HCT116 (cell line): ENCODE measurements around the gene CSNK1D. TPM values are rescaled to one million over a fixed set of nuclear protein-coding genes. Genes with fewer than 3 reads are reported as not detected.
"Not testable (repeated sequence)": the region's sequence is repeated elsewhere in the genome, so short reads cannot be mapped to it uniquely, and the experiment has no call there.

ENCODE experiments used
- ATAC-seq: fragments of 200-7000 bp; cut with Tn5 transposase; 2 replicates; pipeline ENCODE4 v1.9.1; 2020; ENCODE audit warnings: mild to moderate bottlenecking, moderate library complexity
- BruUV-seq: library from RNA; stranded (reverse); fragments of 400-500 nt; replicated peaks from 2 replicates; lab custom pipeline; 2021; lab: Mats Ljungman, UMichigan
- CTCF ChIA-PET: fragments of 300-600 bp; sonication (Branson Sonifier 250); formaldehyde crosslinking; loops from one replicate; lab custom pipeline; 2021; ENCODE audit warnings: antibody characterized with exemption; lab: Charles Lee
- POLR2A ChIA-PET: fragments of 300-600, 350-600 bp; sonication (Branson Sonifier 250); formaldehyde crosslinking; loops from one replicate; lab custom pipeline; 2021; ENCODE audit warnings: antibody characterized with exemption; lab: Charles Lee
- RAD21 ChIA-PET, 2 experiments: fragments of 300-600 bp; sonication (Branson Sonifier 250); formaldehyde crosslinking; loops; one replicate each; lab custom pipeline; 2023; ENCODE audit warnings: low total read pairs in 2 of 2; ENCODE audit not compliant: uncharacterized antibody in 2 of 2, unreplicated experiment in 2 of 2, low non-redundant PET in 1 of 2; lab: Charles Lee
- DNase-seq: peaks from one replicate; pipeline ENCODE4 v3.0.0-alpha.2; 2010; ENCODE audit warnings: low read depth, low spot score
- H2AFZ ChIP-seq: fragments of 200-600 bp; shearing (Covaris generic), sonication (generic); 2 replicates; pipeline ENCODE4 v1.6.1; 2017; ENCODE audit warnings: low read depth, mixed run types, mixed read lengths, antibody characterized with exemption, low read length; ENCODE audit not compliant: poor library complexity, severe bottlenecking
- H3K27ac ChIP-seq: 2 replicates; pipeline ENCODE4 v1.5.1; 2012; ENCODE audit warnings: low read depth, low read length
- H3K27me3 ChIP-seq: fragments of 200-600 bp; sonication (generic); 2 replicates; pipeline ENCODE4 v1.6.1; 2016; ENCODE audit warnings: mixed run types, low read length, mixed read lengths; ENCODE audit not compliant: insufficient read depth
- H3K36me3 ChIP-seq, 2 experiments: fragments of 200-500 bp in 1 of 2; fragments of 200-600 bp in 1 of 2; sonication (Bioruptor generic) in 1 of 2; sonication (generic) in 1 of 2; 2 replicates each; pipeline versions ENCODE4 v1.5.1 to v1.6.1; 2014 to 2016; ENCODE audit warnings: low read length in 2 of 2, inconsistent platforms in 1 of 2, mixed read lengths in 1 of 2, mixed run types in 1 of 2; ENCODE audit not compliant: insufficient read depth in 2 of 2, control insufficient read depth in 1 of 2
- H3K4me1 ChIP-seq, 2 experiments: fragments of 200-600 bp in 1 of 2; sonication (generic) in 1 of 2; 2 replicates each; pipeline versions ENCODE4 v1.5.1 to v1.6.1; 2012 to 2017; ENCODE audit warnings: low read length in 2 of 2, inconsistent platforms in 1 of 2, mild to moderate bottlenecking in 1 of 2, mixed read lengths in 1 of 2, mixed run types in 1 of 2, moderate library complexity in 1 of 2; ENCODE audit not compliant: insufficient read depth in 2 of 2, control insufficient read depth in 1 of 2
- H3K4me2 ChIP-seq: fragments of 200-600 bp; sonication (generic); 2 replicates; pipeline ENCODE4 v1.6.1; 2017; ENCODE audit warnings: mixed run types, low read length, mixed read lengths
- H3K4me3 ChIP-seq, 2 experiments: fragments of 200-600 bp in 1 of 2; sonication (generic) in 1 of 2; replicated peaks in 1 of 2; 2 replicates each; pipeline ENCODE4 v1.5.1; 2011 to 2016; ENCODE audit warnings: low read length in 2 of 2, control low read depth in 1 of 2, low read depth in 1 of 2, mild to moderate bottlenecking in 1 of 2, mixed read lengths in 1 of 2, mixed run types in 1 of 2
- H3K79me2 ChIP-seq: fragments of 200-600 bp; sonication (generic); 2 replicates; pipeline ENCODE4 v1.6.1; 2017; ENCODE audit warnings: mild to moderate bottlenecking, mixed run types, low read length, moderate library complexity, mixed read lengths; ENCODE audit not compliant: insufficient read depth
- H3K9ac ChIP-seq: fragments of 200-600 bp; sonication (generic); 2 replicates; pipeline ENCODE4 v1.6.1; 2016; ENCODE audit warnings: low read length, mixed read lengths
- H3K9me2 ChIP-seq: fragments of 200-600 bp; sonication (generic), shearing (Covaris generic); 2 replicates; pipeline ENCODE4 v1.6.1; 2017; ENCODE audit warnings: mixed run types, mild to moderate bottlenecking, moderate library complexity; ENCODE audit not compliant: insufficient read depth
- H3K9me3 ChIP-seq, 2 experiments: fragments of 200-500 bp in 1 of 2; fragments of 200-600 bp in 1 of 2; sonication (Bioruptor generic) in 1 of 2; sonication (generic) in 1 of 2; 2 replicates each; pipeline ENCODE4 v1.6.1; 2014 to 2017; ENCODE audit warnings: low read length in 2 of 2, mixed read lengths in 2 of 2, inconsistent platforms in 1 of 2, low read depth in 1 of 2, mild to moderate bottlenecking in 1 of 2, mixed run types in 1 of 2, moderate library complexity in 1 of 2; ENCODE audit not compliant: control insufficient read depth in 1 of 2, insufficient read depth in 1 of 2
- H4K20me1 ChIP-seq: fragments of 200-600 bp; sonication (generic), shearing (Covaris generic); 2 replicates; pipeline ENCODE4 v1.6.1; 2017; ENCODE audit warnings: mixed run types, mild to moderate bottlenecking, moderate library complexity; ENCODE audit not compliant: insufficient read depth
- intact Hi-C: fragments of 100-400 bp; cut with micrococcal nuclease; formaldehyde crosslinking; loops from 2 replicates; pipeline ENCODE4 v1.10.0; 2022
- total RNA-seq: library from RNA; stranded (reverse); gene quantifications from one replicate; pipeline ENCODE4 v1.2.1, GENCODE V29; 2021; ENCODE audit not compliant: unreplicated experiment
- TF ChIP-seq, protein P1 (sequence below): IDR thresholded peaks from 2 replicates; pipeline ENCODE4 v1.6.1; 2012; ENCODE audit warnings: low read depth

The CSNK1D gene
- total RNA-seq, 1 experiment from 2014 or later: 176 TPM

DNA sequence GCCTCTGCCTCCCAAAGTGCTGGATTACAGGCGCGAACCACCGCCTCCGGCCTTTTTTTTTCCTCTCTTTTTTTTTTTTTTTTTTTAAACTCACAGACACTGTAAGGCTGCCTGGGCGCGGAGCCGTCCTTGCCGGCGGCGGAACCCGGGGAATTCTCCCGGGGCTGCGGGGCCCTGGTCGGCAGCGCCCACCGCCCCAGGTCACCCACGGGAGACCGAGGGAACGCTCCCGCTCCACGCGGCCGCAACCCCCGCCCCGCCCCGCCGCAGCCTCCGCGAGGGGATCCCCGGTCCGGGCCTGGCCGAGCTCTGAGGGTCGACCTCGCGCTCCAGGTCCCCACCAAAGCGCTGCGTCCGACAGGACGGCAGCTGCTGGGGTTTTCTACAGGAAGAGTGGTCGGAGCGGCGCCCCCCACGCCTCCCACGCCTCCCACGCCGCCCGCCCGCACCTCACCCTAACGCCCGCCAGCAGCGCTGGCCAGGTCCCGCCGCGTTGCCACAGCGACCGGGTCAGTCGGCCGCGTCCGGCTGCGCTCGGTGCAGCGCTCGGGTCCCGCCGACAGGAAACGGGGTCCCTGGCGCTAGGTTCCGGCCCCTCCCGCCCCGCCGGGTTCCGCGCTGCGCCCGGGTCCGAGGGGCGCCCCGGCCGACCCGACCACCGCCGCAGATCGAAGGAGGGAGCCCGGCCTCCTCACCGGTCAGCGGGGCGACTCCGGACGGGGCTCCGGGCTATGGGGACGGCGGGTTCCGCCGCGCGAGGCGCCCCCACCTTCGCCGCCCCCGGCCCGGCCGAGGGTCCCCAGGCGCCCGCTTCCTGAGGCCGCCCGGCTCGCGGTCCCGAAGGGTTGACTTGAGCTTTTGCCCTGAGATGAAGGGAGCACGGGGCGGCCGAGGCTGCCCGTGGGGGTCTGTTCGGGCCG, 60.9 kb downstream of the CSNK1D start, which contains the start of gene CCDC57 (continued):
- TF ChIP-seq, protein P1, sequence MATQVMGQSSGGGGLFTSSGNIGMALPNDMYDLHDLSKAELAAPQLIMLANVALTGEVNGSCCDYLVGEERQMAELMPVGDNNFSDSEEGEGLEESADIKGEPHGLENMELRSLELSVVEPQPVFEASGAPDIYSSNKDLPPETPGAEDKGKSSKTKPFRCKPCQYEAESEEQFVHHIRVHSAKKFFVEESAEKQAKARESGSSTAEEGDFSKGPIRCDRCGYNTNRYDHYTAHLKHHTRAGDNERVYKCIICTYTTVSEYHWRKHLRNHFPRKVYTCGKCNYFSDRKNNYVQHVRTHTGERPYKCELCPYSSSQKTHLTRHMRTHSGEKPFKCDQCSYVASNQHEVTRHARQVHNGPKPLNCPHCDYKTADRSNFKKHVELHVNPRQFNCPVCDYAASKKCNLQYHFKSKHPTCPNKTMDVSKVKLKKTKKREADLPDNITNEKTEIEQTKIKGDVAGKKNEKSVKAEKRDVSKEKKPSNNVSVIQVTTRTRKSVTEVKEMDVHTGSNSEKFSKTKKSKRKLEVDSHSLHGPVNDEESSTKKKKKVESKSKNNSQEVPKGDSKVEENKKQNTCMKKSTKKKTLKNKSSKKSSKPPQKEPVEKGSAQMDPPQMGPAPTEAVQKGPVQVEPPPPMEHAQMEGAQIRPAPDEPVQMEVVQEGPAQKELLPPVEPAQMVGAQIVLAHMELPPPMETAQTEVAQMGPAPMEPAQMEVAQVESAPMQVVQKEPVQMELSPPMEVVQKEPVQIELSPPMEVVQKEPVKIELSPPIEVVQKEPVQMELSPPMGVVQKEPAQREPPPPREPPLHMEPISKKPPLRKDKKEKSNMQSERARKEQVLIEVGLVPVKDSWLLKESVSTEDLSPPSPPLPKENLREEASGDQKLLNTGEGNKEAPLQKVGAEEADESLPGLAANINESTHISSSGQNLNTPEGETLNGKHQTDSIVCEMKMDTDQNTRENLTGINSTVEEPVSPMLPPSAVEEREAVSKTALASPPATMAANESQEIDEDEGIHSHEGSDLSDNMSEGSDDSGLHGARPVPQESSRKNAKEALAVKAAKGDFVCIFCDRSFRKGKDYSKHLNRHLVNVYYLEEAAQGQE: no peak

DNA sequence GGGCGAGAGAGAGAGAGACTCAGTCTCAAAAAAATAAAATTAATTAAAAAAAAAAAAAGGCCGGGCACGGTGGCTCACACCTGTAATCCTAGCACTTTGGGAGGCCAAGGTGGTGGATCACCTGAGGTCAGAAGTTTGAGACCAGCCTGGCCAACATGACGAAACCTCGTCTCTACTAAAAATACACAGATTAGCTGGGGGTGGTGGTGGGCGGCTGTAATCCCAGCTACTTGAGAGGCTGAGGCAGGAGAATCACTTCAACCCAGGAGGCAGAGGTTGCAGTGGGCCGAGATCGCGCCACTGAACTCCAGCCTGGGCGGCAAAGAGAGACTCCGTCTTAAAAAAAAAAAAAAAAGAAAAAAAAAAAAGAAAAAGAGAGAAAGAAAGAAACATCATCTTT, 62.8 kb downstream of the CSNK1D start:
- Histone ChIP-seq H3K4me1 (peaks cover 39 to 69% of the 10 kb centered on the region in 2 experiments), H3K79me2 (peaks cover 33% of the 10 kb centered on the region)
- H3K27me3 ChIP-seq, BruUV-seq, intact Hi-C loops, CTCF ChIA-PET, H3K27ac ChIP-seq, H3K9ac ChIP-seq, ATAC-seq, H4K20me1 ChIP-seq, H2AFZ ChIP-seq, DNase-seq, H3K4me2 ChIP-seq, H3K36me3 ChIP-seq, H3K9me2 ChIP-seq, H3K9me3 ChIP-seq, RAD21 ChIA-PET, H3K4me3 ChIP-seq: not testable (repeated sequence)
- POLR2A ChIA-PET: interaction anchor here (3.6 kb wide), 1 partner anchor 19 kb away, joined by 13 read pairs; the partner anchor contains the start of gene SLC16A3
